Mucosa of stomach (tissue), 1 donor: Measurements from ENCODE around the gene NET1.

Source experiments
- H3K27me3 ChIP-seq: one replicate; pipeline ENCODE4 v1.7.0; 2013; ENCODE audit warnings: mild to moderate bottlenecking, low read length; ENCODE audit not compliant: control insufficient read depth, insufficient read depth
- H3K36me3 ChIP-seq: one replicate; pipeline ENCODE4 v1.7.0; 2013; ENCODE audit warnings: low read length; ENCODE audit not compliant: control insufficient read depth, insufficient read depth
- H3K4me1 ChIP-seq: one replicate; pipeline ENCODE4 v1.7.0; 2013; ENCODE audit warnings: mild to moderate bottlenecking, low read length; ENCODE audit not compliant: control insufficient read depth, insufficient read depth
- H3K4me3 ChIP-seq: one replicate; pipeline ENCODE4 v1.7.0; 2013; ENCODE audit warnings: low read length
- H3K9ac ChIP-seq: one replicate; pipeline ENCODE4 v1.7.0; 2013; ENCODE audit warnings: mild to moderate bottlenecking, low read length, moderate library complexity
- H3K9me3 ChIP-seq: one replicate; pipeline ENCODE4 v1.7.0; 2013; ENCODE audit warnings: mild to moderate bottlenecking, low read length, moderate library complexity; ENCODE audit not compliant: control insufficient read depth
- donor health status: Pancreatic carcinoma.

The NET1 gene

DNA sequence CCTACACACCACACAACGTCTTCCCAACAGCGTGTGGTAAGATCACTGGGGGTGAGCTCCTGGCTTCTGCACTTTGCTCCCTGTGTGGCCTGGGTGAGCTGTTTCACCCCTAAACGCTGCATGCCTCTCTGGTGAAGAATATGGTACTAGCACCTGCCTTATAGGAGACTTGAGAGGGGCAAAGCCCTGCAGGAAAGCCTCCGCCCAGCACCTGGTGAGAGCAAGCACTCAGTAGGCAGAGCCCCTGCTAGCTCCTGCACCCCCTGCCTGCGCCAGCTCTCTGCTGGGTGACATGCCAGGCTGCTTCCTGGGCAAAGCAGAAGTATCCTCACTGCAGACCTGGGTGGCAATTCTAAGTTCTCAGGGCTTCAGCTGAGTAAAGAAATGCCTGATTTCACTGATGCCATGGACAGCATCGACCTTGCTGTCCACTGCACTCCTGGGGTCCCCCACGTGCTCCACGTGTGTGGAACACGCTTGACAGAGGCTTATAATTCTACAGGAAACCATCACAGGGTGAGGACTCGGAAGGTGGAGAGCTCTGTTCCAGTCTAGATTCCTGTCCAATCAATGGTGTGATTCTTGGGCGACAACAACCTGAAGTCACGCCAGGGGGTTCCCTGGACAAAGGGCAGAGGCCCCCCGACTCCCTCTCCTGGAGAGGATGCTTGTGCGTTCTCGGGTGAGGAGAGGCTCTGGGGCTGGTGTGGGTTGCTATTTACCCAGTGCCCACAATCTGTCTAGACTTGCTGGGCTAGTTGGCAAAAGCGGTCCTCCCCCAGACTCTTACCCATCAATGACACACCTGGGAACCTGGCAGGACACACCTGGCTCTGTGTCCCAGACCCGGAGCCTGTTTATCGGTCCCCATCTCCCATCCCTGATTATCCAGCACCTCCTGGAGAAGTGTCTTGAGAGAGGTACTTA is 92.1 kb downstream of the NET1 start:
- peaks cover 56% of the 10 kb centered on the region for H3K4me1 ChIP-seq
- no peak overlapping the region for H3K4me3 ChIP-seq
- no peaks in the 10 kb centered on the region for H3K9me3 ChIP-seq
- no peaks in the 10 kb centered on the region for H3K27me3 ChIP-seq
- no peaks in the 10 kb centered on the region for H3K36me3 ChIP-seq
- no peak overlapping the region for H3K9ac ChIP-seq

DNA sequence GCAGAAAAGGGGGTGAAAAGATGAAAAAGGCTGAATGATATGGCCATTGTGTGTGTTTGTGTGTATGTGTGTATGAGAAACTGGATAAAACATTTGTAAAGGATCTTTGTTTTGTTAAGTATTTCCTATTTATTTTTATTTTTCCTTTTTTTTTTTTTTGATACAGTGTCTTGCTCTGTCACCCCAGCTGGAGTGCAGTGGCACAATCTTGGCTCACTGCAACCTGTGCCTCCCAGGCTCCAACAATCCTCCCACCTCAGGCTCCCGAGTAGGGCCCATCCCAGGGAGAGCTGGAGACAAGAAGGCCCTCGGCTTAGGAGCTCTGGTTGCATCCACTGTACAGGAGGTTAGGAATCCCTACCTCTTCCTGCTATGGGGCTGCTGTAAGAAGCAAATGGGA is 93.9 kb downstream of the NET1 start:
- no peak overlapping the region for H3K9ac ChIP-seq

DNA sequence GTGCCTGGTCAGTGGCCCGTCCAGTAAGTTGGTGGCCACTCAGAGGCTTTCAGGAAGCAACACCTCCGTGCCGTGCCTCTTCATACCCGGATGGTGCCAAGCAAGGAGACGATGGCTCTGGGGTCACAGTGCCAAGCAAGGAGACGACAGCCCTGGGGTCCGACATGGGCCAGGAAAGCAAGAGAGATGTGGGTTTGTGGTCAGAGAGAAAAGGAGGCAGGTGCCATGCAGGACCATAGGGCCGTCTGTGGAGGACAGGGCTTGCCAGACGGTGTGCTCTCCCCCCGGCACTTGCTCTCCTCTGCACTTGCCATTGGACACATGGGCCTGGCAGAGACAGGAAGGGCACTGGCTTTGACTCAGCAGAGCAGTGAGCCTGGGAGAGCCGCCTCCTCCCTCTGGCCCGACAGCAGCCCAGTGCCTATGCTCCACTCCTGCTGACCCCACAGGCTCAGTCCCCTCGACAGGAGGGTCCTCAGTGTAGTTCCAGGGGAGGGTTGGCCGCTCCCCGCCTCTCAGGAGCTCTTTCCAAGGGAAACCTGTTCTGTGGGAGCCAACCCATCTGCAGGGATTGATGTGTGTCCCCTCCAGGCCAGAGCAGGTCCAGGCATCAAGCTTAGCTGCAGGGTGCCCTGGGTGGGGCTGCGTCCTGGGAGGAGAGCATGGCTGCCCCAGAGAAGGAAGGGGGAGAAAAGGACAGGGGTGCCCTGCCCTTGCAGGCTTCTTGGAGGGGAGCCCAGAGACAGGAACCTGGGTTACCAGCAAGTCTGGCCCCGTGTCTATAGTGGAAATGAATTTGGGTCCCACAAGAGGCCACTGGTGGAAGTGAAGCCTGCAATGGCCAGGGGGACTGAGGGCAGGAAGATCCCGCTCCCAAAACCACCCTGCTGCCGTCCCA is 94.6 kb downstream of the NET1 start:
- Histone ChIP-seq H3K27me3 (no peaks in the 10 kb centered on the region), H3K9ac (no peak overlapping the region), H3K4me1 (peaks cover 52% of the 10 kb centered on the region), H3K36me3 (no peaks in the 10 kb centered on the region), H3K4me3 (no peak overlapping the region), H3K9me3 (no peaks in the 10 kb centered on the region)

More for the DNA sequence above, 93.9 kb downstream of the NET1 start:
- Histone ChIP-seq H3K9me3 (no peaks in the 10 kb centered on the region), H3K4me3 (no peak overlapping the region), H3K36me3 (no peaks in the 10 kb centered on the region), H3K27me3 (no peaks in the 10 kb centered on the region), H3K4me1 (peaks cover 55% of the 10 kb centered on the region)

DNA sequence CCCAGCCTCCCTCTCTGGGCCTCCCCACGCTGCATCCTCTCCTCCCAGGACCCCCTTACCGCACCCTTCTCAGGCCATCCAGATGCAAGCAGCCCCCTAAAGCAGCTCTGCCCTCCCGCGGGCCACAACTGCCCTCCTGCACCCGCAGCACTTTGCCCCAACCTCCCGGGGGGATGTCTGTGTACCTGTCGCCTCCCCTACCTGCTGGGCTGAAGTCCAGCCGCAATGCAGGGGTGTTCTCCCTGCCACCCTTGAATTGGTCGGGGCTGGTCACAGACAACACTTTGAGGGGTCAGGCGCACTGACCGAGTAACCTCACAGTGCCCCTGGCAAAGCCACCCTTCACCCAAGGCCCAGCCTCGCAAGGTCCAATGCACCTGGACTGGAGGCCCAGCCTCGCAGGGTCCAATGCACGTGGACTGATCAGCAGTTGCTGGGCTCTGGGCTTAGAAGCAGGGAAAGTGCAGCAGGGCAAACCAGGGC is 95.3 kb downstream of the NET1 start:
- no peaks in the 10 kb centered on the region for H3K36me3 ChIP-seq
- no peak overlapping the region for H3K4me3 ChIP-seq
- no peaks in the 10 kb centered on the region for H3K27me3 ChIP-seq
- no peaks in the 10 kb centered on the region for H3K9me3 ChIP-seq
- H3K4me1 ChIP-seq, result peaks cover 47% of the 10 kb centered on the region
- H3K9ac ChIP-seq, result no peak overlapping the region

DNA sequence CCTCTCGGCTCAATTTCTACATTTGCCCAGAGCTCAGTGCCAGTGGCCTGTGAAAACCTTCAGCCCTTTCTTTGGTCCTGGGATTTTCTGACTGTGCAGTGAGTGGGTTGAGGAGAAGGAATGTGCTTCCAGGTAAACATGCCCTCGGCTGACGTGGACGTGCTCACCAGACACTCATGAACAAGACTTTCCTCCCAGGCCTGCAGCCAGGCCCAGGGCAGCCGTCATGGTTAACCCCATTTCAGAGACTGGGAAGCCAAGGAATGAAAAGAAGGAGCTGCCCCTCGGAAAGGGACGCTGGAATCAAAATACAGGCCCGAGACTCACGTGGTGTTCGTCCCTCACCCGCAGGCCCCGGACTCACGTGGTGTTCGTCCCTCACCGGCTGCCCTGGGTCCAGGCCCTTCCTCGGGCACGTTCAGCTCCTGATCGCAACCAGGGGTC is 95.8 kb downstream of the NET1 start:
- Histone ChIP-seq H3K9me3 (no peaks in the 10 kb centered on the region), H3K27me3 (no peaks in the 10 kb centered on the region), H3K4me3 (no peak overlapping the region), H3K9ac (no peak overlapping the region), H3K36me3 (no peaks in the 10 kb centered on the region), H3K4me1 (peaks cover 42% of the 10 kb centered on the region)
